AG04450 (cell line): ENCODE measurements around the gene IAH1. TPM values are rescaled to one million over a fixed set of nuclear protein-coding genes. Genes with fewer than 3 reads are reported as not detected.

ENCODE experiments used
- CTCF ChIA-PET: fragments of 300-600, 350-600 bp; formaldehyde crosslinking; extraction: SDS; loops from one replicate; lab custom pipeline; 2022; ENCODE audit warnings: antibody characterized with exemption, inconsistent platforms; lab: Charles Lee
- POLR2A ChIA-PET: fragments of 350-600 bp; formaldehyde crosslinking; extraction: SDS; loops from one replicate; lab custom pipeline; 2021; ENCODE audit warnings: antibody characterized with exemption, inconsistent platforms; lab: Yijun Ruan, JAX
- DNase-seq: peaks from one replicate; pipeline ENCODE4 v3.0.0-alpha.2; 2011; ENCODE audit warnings: low read depth, low spot score
- H3K27ac ChIP-seq: one replicate; pipeline ENCODE4 v1.5.1; 2012; ENCODE audit warnings: low read depth, low read length, control low read depth
- H3K27me3 ChIP-seq: one replicate; pipeline ENCODE4 v1.6.0; 2012; ENCODE audit warnings: low read length; ENCODE audit not compliant: control insufficient read depth, insufficient read depth
- H3K4me3 ChIP-seq: 2 replicates; pipeline ENCODE4 v1.5.1; 2011; ENCODE audit warnings: mild to moderate bottlenecking, low read depth, low read length, control low read depth
- H3K9me3 ChIP-seq: 2 replicates; pipeline ENCODE4 v1.5.1; 2012; ENCODE audit warnings: low read length; ENCODE audit not compliant: control insufficient read depth, insufficient read depth
- CTCF ChIP-seq: IDR thresholded peaks from 2 replicates; pipeline ENCODE4 v1.5.1; 2011; ENCODE audit warnings: low read depth, low read length, control low read depth, inconsistent platforms
- polyA plus RNA-seq: library from polyadenylated mRNA; depleted of rRNA; stranded (reverse); fragments of >200 nt; gene quantifications from 2 replicates; pipeline ENCODE4 v1.2.3, GENCODE V29; 2011

Gene IAH1
- polyA plus RNA-seq, 1 experiment: 127 TPM

DNA sequence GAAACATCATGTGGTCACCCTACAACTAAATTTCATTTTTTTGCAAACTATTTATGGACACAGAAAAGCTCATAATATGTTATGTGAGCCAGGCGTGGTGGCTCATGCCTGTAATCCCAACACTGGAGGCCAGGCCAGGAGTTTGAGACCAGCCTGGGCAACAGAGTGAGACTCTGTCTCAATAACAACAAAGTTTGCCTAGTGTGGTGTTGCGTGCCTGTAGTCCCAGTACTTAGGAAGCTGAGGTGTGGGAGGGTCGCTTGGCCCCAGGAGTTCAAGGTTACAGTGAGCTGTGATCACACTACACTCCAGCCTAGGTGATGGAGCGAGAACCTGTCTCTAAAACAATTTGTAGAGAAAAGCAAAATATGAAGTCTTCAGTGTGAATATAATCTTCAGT lies 5.8 kb downstream of the IAH1 start:
- no peak for DNase-seq
- Histone ChIP-seq H3K27ac (no peak overlapping the region), H3K9me3 (no peaks in the 10 kb centered on the region; the same call in 1 of the 2 replicates), H3K4me3 (no peak overlapping the region), H3K27me3 (no peaks in the 10 kb centered on the region)
- POLR2A ChIA-PET: no interaction called here
- CTCF ChIA-PET: no interaction called here
- TF ChIP-seq CTCF: no peak

DNA sequence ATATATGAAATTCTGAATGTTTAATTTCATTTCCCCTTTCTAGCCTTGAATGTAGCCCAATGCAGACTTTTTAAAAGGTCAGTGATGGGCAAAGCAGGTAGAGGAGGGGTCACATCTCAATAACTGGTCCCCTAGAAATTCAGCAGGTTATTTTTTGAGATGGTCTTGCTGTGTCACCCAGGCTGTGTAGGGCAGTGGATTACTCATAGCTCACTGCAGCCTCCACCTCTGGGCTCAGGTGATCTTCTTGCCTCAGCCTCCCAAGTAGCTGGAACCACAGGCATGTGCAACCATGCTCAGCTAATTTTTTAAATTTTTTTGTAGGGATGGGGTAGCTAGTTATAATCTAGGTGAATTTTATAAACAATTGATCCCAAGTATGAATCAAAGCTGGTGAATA lies 8.8 kb downstream of the IAH1 start:
- ChIA-PET CTCF (interaction anchor here (0.7 kb wide), 1 partner anchor 13 kb away, joined by 3 read pairs; no protein-coding TSS in a partner anchor), POLR2A (interaction anchor here (0.5 kb wide), 1 partner anchor 35 kb away, joined by 3 read pairs; no protein-coding TSS in a partner anchor)
- no peak overlapping the region for H3K27ac ChIP-seq
- no peak overlapping the region for H3K4me3 ChIP-seq
- TF ChIP-seq CTCF: no peak
- no peaks in the 10 kb centered on the region for H3K27me3 ChIP-seq
- no peak for DNase-seq
- H3K9me3 ChIP-seq: no peaks in the 10 kb centered on the region; the same call in 1 of the 2 replicates

DNA sequence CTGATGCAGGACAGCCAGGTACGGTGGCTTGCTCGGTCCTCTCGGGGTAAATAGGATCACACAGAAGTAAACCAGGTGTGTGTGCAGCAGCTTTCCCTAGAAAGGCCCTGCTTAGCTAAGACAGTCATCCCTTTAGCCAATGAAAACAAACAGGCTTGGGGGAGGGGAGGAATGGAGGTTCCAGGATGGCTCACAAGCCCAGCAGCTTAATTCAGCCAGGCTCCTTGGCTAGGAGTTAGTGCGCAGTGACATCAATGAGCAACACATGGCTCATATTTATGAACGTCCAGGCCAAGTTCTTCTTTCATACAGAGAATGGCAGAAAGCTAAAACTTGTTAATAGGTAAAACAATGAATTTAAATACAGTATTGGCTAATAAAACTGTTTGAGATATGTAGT lies 10.2 kb downstream of the IAH1 start:
- DNase-seq: peak; percentile 55
- Histone ChIP-seq H3K27ac (peak overlapping the region; percentile 31), H3K4me3 (no peak overlapping the region), H3K9me3 (no peaks in the 10 kb centered on the region; the same call in 1 of the 2 replicates), H3K27me3 (no peaks in the 10 kb centered on the region)
- ChIA-PET CTCF (interaction anchor here (0.6 kb wide), 1 partner anchor 53 kb away, joined by 8 read pairs; no protein-coding TSS in a partner anchor), POLR2A (no interaction called here)
- no peak for TF ChIP-seq CTCF

DNA sequence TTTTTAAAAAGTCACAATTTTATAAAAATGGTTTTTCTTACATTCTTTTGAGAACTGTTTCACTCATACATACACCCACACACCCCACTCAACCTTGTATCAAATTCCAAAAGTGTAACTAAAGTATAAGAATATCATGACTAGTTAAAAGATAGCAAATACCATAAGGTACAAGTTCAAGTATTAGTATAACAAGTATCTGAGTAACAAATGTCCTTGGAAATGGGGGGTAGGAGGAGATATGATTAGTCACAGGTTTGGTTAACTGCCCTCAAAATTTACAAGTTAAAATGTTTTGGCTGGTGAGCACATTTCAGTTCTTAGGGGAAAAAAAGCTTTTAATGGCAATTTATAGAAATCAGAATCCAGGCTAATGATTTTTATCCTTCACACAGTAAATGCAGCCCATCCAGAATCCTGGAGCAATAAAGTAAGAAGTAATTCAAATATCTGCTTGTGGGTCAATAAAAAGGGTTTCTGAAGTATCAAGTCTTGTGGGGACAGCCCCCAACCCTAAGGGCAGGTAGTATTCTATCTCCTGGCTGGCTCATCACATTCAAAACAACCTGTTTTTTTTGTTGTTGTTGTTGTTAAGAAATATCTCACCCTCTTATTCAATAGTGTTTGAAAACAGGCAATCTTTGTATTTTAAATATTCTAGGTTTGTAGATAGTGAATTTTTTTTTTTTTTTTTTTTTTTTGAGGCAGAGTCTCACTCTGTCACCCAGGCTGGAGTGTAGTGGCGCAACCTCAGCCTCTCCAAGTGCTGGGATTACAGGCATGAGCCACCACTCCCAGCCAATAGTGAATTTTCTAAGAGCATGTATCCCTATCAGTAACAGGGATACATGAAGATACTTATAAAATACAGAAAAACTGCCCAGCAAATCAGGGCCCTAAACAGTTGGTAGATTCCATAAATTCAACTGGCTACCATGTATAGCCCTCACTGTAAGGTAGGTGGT lies 14.5 kb downstream of the IAH1 start:
- POLR2A ChIA-PET: interaction anchor here (1.5 kb wide), 1 partner anchor 67 kb away, joined by 3 read pairs; the partner anchor contains the start of gene ADAM17
- CTCF ChIA-PET: interaction anchor here (0.6 kb wide), 1 partner anchor 14 kb away, joined by 8 read pairs; no protein-coding TSS in a partner anchor
- DNase-seq: no peak

More for the DNA sequence above, 14.5 kb downstream of the IAH1 start:
- H3K9me3 ChIP-seq: no peaks in the 10 kb centered on the region; the same call in 1 of the 2 replicates
- TF ChIP-seq CTCF: no peak
- no peak overlapping the region for H3K4me3 ChIP-seq
- no peaks in the 10 kb centered on the region for H3K27me3 ChIP-seq
- H3K27ac ChIP-seq: no peak overlapping the region
